ENCODE results near the gene DUSP22.

DUSP22 gene

DNA sequence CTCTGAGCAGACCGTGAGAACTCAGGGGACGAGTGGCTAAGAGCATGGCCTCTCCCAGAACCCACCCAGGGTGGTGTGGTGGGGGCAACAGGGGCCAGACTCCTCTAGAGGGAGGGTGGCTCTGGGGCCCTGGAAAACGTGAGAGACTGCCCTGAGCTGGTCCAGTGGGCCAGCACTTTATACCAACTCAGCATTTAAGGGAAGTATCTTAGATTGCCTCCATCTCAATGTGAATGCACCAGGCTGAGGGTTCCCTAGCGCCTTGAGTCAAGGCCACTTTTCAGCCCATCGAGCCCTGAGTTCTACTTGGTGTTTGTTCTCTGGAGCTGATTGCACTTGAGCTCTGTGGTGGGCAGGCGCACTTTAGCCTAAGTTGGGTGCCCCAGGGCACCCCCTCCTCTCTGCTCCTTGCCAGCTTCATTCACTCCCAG is 57.2 kb downstream of the DUSP22 start:
- DNase-seq (ENCODE audit: low read depth in 2 of 2, low spot score in 1 of 2): no peak

DNA sequence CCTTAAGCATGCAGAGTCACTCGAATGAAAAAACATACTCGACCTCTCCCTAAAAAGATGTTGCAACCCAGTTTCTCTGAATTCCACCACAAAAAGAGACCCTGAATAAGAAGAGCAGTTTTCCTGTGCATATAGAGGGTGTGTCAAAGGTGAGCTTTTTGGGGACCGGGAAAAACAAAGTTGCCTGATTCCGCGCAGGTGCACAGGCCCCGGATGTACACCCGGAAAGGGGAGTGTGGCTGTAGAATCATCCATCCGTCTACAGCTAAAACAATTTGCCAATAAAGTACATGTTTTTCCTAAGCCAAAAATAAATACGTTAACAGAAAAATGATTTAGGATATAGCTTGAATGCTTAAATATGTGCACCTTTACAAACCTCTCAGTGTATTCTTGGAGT is 58.1 kb downstream of the DUSP22 start:
- no peak for DNase-seq (ENCODE audit: low read depth in 2 of 2, low spot score in 1 of 2)

DNA sequence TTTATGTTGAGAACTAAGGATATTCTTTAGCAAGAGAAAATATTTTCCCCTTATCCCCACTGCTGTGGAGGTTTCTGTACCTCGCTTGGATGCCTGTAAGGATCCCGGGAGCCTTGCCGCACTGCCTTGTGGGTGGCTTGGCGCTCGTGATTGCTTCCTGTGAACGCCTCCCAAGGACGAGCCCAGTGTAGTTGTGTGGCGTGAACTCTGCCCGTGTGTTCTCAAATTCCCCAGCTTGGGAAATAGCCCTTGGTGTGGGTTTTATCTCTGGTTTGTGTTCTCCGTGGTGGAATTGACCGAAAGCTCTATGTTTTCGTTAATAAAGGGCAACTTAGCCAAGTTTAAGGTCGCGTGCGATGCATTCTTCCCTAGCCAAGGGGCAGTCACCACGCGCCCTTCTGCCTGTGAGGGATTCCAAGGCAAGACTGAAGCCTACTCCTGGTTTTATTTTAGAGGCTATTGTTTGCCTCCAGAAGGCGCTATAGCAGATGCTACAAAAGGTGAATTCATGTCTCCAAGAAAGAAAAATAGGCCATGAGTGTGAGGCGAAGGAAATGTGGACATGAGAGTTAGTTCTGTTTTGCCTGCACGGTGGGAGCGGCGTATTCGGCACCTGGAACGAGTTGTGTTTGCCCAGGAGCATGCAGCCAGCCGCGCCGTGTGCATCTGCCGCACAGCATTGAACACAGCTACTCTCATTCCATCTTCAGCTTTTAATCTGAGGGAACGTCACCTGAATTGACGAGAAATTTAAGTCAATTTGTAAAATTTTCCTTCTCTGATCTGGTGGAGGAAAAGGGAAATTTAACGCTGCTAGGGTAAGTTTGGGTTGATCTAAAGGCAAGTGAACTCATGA is 59.0 kb downstream of the DUSP22 start:
- no peak for DNase-seq (ENCODE audit: low read depth in 2 of 2, low spot score in 1 of 2)

DNA sequence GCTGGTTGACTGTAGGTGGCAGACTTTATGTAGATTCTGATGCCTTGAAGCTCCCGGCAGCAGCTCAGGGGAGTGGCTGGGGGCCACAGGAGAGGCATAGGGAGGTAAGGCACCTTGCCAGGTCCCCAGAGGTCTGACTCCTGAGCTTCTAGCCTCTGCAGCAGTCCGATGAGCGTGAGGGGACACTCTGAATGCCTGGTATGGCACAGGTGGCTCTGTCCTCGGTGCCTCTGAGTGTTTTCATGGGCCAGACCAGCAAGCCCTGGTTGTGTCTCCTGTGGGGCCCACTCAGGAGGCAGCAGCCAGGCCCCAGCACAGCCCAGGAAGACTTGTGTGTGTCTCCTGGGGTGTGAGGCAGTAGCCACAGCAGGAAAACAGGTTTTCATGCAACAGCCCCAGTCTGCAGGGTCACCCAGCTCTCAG is 59.6 kb downstream of the DUSP22 start:
- DNase-seq (ENCODE audit: low read depth in 2 of 2, low spot score in 1 of 2): no peak

DNA sequence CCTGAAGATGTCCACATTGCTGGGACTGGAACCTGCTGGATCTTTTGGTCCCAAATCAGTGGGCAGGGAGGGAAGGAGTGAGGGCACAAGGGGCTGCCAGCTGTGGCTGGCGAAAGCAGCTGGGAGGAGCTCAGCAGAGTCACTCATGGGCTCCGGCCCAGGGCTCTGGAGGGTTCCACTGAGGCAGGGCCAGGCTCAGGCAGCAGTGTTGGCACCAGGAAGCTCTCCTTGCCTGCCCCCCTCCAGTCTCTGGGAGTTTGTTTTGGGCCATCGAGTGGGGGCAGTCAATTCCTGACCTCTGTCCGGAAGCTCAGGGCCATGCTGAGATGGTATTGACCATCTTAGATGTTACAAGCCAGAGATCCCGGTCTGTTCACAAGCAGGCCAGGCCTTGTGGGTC is 60.2 kb downstream of the DUSP22 start:
- DNase-seq (ENCODE audit: low read depth in 2 of 2, low spot score in 1 of 2): no peak

DNA sequence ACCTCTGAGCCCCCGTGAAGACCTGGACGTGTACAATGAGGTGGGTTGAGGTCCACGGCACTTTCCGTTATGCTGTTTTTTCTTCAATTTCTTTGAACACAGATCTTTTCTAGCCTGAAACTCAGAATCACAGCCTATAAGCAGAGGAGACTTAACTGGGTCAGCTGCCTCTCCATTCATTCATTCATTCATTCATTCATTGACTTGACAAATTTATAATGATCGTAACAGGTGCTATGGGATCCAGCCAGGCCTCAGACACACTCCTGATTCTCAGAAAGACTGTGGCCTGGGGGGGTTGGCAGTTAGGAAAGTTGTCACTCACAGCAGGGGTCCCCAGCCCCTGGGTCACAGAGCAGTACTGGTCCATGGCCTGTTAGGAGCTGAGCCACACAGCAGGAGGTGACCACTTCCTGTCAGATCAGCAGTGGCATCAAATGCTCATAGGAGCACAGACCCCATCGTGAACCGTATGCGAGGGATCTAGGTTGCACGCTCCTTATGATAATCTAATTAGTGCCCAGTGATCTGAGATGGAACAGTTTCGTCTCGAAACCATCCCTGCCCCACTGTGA is 60.7 kb downstream of the DUSP22 start:
- no peak for DNase-seq (ENCODE audit: low read depth in 2 of 2, low spot score in 1 of 2)

DNA sequence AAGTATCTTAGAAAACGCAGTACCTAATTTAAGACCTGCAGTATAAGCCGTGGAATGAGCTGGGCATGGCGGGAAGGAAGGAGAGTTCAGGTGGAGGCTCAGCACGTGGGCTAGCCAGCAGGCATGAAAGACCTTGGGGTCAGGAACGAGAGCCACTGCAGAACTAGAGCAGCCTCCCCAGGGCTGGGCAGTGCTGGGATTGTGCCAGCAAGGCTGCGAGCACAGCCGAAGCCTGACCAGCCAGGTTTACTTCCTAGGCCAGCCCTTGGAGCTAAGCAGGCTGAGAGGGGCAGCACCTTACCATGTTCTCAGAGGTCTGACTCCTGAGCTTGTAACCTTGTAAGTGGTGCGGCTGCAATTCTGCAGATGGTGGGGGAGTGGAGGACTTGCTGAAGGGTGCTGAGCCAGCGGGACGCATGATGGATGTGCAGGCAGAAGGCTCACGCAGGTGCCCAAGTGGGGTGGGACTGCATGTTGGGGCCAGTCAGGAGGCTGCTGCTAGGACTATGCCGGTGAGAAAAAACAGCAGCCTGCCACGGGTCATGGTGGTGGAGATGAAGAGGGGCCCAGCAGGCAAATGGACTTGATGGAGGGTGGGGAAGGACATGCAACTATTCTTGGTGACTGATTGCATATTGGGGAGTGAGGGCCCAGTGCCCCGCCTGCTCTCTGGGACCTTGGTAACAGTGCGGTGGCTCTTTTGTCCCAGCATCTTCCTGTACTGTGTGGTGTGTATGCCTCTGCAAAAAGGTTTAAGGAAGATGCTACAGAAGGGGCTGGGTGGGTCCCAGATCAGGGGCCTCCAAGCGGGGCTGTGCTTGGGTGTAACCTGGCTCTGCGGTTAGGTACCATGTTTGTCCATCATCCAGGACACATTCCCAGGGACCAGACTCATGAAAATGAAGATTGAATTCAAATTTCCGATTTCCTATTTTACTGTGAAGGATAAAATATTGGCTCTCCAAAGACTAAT is 61.6 kb downstream of the DUSP22 start:
- DNase-seq (ENCODE audit: low read depth in 2 of 2, low spot score in 1 of 2): no peak

DNA sequence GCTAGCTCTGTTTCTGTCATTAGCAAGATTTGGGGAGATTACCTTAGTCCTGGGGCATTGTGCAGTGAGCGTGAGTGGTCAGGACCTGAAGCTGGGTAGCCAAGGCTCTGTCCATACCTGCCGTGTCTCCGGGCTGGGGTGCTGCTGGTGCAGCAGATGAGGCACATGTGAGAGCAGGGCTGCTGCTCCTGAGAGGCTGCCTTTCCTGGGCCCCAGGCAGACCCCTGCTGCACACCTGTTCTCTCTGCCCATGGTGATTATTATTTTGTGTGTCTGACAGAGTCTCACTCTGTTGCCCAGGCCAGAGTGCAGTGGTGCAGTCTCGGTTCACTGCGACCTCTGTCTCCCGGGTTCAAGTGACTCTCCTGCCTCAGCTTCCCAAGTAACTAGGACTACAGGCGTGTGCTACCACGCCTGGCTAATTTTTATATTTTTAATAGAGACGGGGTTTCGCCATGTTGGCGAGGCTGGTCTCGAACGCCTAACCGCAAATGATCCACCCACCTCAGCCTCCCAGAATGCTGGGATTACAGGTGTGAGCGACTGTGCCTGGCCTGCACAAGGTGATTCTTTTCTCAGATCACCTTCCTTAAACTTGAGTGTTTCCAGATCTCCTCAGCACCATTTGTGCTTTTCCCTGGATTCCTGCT is 62.5 kb downstream of the DUSP22 start:
- no peak for DNase-seq (ENCODE audit: low read depth in 2 of 2, low spot score in 1 of 2)

DNA sequence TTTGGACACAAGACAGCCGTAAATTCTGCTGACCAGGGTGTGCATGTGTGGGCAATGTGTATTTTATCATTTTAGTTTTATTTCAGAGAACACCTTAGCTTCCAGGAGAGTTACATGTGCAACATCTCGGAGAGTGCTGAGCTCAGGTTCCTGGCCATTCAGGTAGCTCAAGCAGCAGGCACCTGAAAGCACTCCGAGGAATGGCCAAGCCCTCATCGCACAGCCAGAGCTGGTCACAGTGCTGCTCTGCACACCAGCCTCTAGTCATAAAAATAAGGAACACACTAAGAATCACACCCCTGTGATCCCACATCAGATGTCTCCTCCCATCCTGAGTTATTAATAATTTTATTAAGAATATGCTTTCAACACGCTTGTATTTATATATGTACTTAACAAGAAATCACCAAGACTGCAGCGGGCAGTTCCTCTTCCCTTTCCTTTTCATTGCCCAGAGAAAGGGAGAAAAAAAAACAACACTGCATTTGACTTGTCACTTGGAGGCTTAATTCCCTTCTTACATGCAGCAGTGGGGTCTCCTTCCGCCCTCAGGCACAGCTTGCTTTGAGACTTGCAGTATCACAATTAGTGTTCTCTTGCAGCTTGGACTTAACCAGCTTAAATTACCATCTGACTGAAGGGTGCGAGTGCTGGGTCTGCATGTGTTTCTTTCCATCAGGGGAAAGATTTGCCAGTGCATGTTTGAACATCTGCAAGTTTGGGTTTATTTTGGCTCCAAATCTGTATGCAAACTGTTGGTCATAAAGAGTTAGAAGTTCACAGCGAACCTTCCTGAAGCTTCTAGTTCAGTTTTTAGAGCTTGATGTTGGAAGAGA is 63.3 kb downstream of the DUSP22 start:
- no peak for DNase-seq (ENCODE audit: low read depth in 2 of 2, low spot score in 1 of 2)

DNA sequence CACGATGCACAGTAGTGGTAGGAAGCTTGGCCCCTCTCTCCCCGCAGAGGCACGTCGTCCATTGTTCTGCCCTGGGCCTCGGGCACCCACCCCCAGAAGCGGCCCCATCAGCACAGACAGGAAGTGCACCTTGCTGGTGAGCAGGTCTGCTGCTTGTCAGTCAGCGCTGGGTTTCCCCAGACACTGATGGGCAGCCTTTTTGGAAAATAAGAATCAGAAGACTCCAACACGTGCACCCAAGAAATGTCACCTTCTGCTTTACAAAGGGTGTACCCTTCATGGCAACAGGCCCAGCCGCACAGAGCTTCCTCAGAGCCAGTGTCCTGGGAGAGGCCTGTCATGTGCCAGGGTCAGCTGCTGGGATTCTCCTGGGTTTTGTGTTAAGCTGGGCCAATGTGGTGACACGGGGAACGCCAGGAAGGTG is 64.6 kb downstream of the DUSP22 start:
- DNase-seq (ENCODE audit: low read depth in 2 of 2, low spot score in 1 of 2): no peak

DNA sequence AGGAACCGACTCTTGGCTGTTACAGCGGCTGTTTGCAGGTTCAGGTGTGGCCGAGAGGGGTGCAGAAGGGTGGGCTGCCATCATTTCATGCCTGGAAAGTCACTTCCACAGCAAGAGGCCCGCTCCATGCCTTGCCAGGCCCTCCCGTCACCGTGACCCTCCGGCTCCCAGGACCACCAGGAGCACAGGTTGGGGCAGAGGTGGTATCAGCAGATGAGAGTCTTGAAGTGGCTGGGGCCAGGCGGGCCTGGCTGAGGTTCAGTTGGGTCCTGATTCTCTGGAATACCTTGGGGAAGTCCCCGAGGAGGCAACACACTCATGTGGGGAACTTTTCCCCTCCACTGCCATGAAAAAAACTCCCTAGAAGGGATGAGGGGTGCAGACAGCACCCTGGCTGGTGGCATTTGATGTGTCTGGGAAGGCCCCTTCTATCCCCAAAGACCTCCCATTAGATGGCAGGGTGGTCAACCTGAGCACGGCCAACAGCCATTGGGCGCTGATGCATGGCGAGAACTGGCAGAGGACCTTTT is 65.0 kb downstream of the DUSP22 start:
- no peak for DNase-seq (ENCODE audit: low read depth in 2 of 2, low spot score in 1 of 2)

DNA sequence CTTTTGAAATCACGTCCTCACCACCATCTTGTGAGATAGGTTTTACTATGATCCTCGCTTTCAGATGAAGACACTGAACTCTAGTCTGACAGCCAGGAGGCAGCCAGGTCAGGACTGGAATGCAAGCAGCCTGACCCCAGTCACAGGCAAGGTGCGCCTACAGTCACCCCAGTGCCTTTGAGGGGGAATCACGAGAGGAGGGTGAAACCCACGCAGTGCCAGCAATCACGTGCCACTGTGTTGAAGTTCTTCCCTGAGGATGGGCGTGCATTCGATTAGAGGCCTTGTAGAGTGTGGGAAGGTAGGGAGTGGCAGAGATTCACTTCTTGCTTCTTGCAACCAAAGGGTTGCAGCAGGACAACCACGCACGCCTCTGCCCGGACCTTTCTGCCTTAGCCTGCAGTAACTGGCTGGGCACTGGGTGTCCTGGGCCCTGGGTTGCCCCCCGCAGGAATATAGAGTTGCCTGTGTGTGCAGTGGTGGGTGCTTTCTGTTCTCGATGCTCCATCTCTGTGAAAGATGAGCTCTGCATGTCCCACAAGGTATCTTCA is 65.6 kb downstream of the DUSP22 start:
- DNase-seq (ENCODE audit: low read depth in 2 of 2, low spot score in 1 of 2): no peak

DNA sequence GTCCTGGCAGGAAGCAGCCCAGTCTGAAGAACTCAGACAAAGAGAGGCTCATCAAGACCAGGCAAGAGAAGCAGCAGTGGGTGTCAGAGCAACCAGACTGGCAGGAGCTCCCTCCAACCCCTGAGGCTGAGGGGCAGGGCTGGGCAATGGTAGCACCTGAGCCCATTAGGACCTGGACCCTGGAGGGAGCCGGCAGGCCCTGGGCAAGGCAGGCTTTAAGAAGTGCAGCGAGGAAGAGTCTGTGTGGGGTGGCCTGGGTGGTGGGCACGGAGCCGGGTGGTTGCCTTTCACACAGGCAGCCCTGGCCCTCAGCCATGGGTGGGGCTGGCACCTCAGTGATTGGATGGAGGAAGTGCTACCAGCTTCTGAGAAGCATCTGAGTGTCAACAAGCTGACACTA is 66.1 kb downstream of the DUSP22 start:
- DNase-seq (ENCODE audit: low read depth in 2 of 2, low spot score in 1 of 2): no peak

DNA sequence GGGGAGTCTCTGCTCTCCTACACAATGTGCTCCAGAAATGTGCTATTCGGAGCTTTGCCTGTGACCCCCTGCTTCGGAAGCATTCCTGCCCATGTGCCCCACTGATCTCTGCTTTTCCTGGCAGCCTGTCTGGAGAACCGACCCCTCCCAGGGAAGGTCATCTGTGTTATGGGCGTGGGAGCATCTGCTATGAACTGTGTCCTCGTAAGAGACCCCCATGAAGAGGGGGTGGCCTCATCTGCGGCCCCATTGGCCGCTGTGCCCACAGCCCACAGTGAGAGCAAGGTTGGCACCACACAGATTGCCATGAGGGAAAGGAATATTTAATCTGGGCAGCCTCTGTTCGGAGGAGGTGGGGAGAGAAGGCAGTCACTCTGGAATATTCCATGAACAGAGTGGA is 66.6 kb downstream of the DUSP22 start:
- DNase-seq (ENCODE audit: low read depth in 2 of 2, low spot score in 1 of 2): no peak

DNA sequence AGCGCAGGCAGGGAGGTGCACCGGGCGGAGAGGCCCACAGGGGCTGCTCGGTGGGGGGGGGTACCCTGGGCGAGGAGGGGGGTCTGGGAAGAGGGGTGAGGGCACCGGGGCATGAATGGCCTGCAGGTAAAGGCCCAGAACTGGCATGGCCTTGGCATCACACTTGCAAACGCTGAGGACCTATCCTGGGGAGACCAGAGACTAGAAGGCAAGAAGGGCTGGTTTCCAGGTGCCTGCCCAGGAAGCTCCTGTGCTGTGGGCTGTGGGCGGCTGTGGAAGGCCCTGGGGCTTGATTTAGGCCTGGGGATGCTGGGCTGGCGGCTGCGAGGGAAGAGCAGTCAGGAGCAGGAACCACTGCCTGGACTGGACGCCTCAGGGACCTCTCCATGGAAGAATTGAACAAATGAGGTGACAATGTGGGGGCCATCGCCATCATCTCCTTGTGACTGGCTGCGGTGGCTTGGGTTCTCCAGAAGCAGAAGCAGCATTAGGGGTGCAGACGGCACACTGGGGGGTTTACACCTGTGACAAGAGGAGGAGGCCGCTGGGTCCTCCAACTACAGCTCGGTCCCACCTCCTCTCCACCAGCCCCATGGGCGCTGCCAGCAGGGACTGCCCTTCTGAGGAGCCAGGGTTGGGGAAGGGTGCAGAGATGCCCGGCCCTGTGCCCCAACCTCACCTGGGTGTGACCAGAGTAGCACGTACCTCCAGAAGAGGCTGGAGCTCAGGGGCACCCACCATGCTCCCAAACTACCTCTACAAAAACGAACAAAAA is 67.2 kb downstream of the DUSP22 start:
- no peak for DNase-seq (ENCODE audit: low read depth in 2 of 2, low spot score in 1 of 2)

DNA sequence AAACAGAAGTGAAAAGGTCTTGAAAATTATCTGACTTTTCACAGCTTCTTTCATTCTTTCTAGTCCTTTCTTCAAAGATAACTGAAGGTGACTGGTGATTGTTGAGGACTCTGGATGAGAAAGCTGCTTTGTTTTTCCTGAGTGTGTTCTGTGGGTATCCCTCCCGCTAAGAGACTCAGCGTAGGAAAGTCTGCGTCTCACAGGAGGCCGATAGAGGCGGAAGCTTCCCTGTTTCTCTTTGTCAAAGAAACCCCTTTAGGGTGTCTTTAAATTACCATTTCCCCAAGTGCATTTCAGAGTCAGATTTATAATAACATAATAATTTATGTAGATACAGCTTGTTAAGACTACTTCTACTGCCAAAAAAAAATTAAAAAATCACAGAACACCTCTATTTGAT is 68.1 kb downstream of the DUSP22 start:
- DNase-seq (ENCODE audit: low read depth in 2 of 2, low spot score in 1 of 2): no peak

DNA sequence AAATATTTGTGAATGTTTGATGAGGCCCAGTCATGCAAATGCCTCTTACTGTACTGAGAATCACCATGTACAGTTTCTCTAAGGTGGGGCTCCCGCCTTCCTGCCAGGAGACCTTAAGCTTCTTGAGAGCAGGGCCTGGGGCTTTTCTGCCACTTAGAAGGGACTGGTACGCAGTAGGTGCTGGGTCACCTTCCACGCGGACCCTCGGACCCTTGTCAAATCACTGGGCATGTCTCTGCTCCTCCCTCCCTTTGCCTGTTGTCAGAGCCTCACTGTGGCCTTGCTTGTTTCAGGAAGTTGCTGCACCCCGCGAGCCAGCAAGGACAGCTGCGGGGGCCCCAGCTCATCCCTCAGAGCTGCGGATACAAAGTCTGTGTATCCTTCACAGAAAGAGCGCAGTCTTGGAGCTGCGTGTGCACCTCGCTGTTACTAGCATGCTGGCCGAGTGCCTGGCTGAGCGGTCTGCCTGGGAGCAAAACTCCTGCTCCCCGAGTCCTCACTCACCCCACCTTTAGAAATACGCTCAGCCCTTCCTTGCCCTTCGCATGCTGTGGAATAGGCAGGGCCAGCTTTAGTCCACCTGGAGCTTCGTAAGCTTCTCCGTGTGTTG is 68.6 kb downstream of the DUSP22 start:
- no peak for DNase-seq (ENCODE audit: low read depth in 2 of 2, low spot score in 1 of 2)

DNA sequence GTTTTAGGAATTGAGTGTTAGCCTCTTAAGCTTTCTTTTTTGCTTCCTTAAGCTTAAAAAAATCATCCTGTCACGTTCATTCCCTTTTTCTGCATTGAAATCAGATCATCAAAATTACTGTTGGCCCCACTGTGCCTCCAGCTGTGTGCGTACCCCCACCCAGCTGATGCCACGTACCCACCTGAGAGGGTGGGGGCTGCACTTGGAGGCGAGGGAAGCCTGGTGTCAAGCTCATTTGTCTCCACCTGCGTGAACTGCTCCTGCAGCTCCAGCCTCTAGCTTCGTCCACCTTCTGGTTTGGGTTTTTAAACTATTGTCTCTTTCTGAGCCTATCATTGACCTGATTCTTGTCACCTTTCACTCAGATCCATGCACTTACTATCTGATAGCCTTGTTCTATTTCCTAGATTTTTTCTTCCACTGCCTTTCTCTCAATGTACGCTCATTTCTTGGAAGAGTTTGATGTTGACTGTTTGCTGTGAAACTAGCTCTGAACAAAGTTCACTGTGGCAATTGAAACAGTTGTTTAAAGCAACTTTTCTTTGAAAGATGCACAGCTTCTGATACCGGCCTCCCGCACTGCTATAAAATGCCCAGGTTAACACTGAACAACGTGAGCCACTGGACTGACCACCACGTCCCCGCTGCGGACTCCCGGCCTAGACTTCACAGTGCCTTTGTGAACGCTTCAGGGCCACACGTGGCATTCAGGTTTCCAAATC is 69.3 kb downstream of the DUSP22 start:
- DNase-seq (ENCODE audit: low read depth in 2 of 2, low spot score in 1 of 2): no peak

All from stimulated activated CD8-positive, alpha-beta memory T cell treated with anti-CD3 and anti-CD28 coated beads, Interleukin-4, amount 100 ng/mL, for 4 hours (primary cell).